Cardiac fibroblast (primary cell): ENCODE results near the gene PPEF1.

ENCODE experiments used
- DNase-seq, 2 donors: peaks; one replicate each; pipeline versions ENCODE4 v3.0.0 to v3.0.0-alpha.2; 2010; ENCODE audit warnings: low read depth in 2 of 2
- H3K4me3 ChIP-seq, 2 donors: replicated peaks in 1 of 2; 1 replicate in 1 of 2; 2 replicates in 1 of 2; pipeline ENCODE4 v1.5.1; 2011; ENCODE audit warnings: low read depth in 2 of 2, low read length in 2 of 2, mild to moderate bottlenecking in 2 of 2, moderate library complexity in 1 of 2
- CTCF ChIP-seq: IDR thresholded peaks from one replicate; pipeline ENCODE4 v1.5.1; 2011; ENCODE audit warnings: low read depth, mild to moderate bottlenecking, low read length, inconsistent platforms

Gene PPEF1

GRCh38 chrX:18793601-18794089, 86.2 kb downstream of the PPEF1 start:
- H3K4me3 ChIP-seq: no peak overlapping the region
- TF ChIP-seq CTCF: no peak
- no peak for DNase-seq

GRCh38 chrX:18797141-18797540, 89.7 kb downstream of the PPEF1 start:
- no peak overlapping the region for H3K4me3 ChIP-seq
- no peak for DNase-seq
- TF ChIP-seq CTCF: no peak

- no peak for TF ChIP-seq CTCF
- no peak for DNase-seq
- no peak overlapping the region for H3K4me3 ChIP-seq
Measured at GRCh38 chrX:18799911-18800310, 92.5 kb downstream of the PPEF1 start.

GRCh38 chrX:18809641-18810040, 102.2 kb downstream of the PPEF1 start:
- H3K4me3 ChIP-seq: no peak overlapping the region
- no peak for TF ChIP-seq CTCF
- DNase-seq: no peak

- no peak overlapping the region for H3K4me3 ChIP-seq
- DNase-seq: no peak
- TF ChIP-seq CTCF: no peak
Measured at GRCh38 chrX:18810416-18810815, 103.0 kb downstream of the PPEF1 start.

- TF ChIP-seq CTCF: no peak
- H3K4me3 ChIP-seq: no peak overlapping the region
- peak in 1 of 2 donors; percentile 6 for DNase-seq
Measured at GRCh38 chrX:18825375-18825774, 117.9 kb downstream of the PPEF1 start.

GRCh38 chrX:18828832-18829404, 121.5 kb downstream of the PPEF1 start:
- peak in 1 of 2 donors; percentile 10 for DNase-seq
- TF ChIP-seq CTCF: no peak
- no peak overlapping the region for H3K4me3 ChIP-seq
